Heart left ventricle (tissue), 13 donors: ENCODE data around the gene CD4.

Source experiments
- POLR2A ChIP-seq, 2 donors: fragments of 450-650 bp; IDR thresholded peaks; one replicate each; pipeline ENCODE4 v1.6.1; 2017; ENCODE audit warnings: antibody characterized with exemption in 2 of 2, mild to moderate bottlenecking in 2 of 2, moderate library complexity in 2 of 2
- TF ChIP-seq, protein P1 (sequence below), 12 donors: fragments of 200-600 bp; sonication (generic) in 4 of 12; IDR thresholded peaks; one replicate each; pipeline versions ENCODE4 v1.5.0 to v1.8.0; 2018 to 2022; ENCODE audit warnings: antibody characterized with exemption in 12 of 12, mild to moderate bottlenecking in 5 of 12
- donor health status: ischemic (EF 13 %, LVEDD 7.1; RV severe dilation, severe dysfunction).
- donor health status: DM: no; HTN: yes; CAD: no.
- donor health status: DM: no; HTN: no; CAD: no.
- donor health status: ischemic (EF 25% LVEDD 6.9; RV normal size, moderate dysfunction).
- donor health status: ischemic (EF 25% LVEDD 5.7; RV mildly dilated, moderate dysfunction).
- donor health status: ischemic (EF 35%, LVEDD 5.7; RV mildly dilated, moderate dysfunction).
- donor health status: nonischemic (EF 11% LVEDD 7.7; RV severe dilation, severe dysfunction).
- donor health status: DM: yes; HTN: yes; CAD: no.
- donor health status: PGD.
- donor health status: ischemic (EF 29% LVEDD 5.4; RV normal size, mild dysfunction).
- donor health status: nonischemic (EF 23%, LVEDD 6.1; RV moderate dilation, normal function).

DNA sequence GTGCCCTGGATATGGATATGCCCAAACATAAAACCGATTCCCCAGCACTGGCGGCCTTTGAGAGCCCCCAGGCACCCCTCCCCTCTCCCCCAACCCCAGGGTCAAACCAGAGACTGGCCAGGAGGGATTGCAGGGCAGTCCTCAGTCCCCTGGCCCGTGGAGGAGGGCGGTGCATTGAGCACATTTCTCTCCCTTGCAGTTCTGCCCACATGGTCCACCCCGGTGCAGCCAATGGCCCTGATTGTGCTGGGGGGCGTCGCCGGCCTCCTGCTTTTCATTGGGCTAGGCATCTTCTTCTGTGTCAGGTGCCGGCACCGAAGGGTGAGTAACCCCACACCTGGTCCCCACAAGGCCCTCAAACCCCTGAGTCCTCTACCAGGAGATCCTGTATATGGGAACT is 28.9 kb downstream of the CD4 start:
- TF ChIP-seq, protein P1, sequence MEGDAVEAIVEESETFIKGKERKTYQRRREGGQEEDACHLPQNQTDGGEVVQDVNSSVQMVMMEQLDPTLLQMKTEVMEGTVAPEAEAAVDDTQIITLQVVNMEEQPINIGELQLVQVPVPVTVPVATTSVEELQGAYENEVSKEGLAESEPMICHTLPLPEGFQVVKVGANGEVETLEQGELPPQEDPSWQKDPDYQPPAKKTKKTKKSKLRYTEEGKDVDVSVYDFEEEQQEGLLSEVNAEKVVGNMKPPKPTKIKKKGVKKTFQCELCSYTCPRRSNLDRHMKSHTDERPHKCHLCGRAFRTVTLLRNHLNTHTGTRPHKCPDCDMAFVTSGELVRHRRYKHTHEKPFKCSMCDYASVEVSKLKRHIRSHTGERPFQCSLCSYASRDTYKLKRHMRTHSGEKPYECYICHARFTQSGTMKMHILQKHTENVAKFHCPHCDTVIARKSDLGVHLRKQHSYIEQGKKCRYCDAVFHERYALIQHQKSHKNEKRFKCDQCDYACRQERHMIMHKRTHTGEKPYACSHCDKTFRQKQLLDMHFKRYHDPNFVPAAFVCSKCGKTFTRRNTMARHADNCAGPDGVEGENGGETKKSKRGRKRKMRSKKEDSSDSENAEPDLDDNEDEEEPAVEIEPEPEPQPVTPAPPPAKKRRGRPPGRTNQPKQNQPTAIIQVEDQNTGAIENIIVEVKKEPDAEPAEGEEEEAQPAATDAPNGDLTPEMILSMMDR (IDR thresholded peaks at IDR 0.05), result no peak
- no peak for TF ChIP-seq POLR2A (IDR thresholded peaks at IDR 0.05)
